ENCODE data around the gene TNPO3. TPM values are rescaled to one million over a fixed set of nuclear protein-coding genes. Genes with fewer than 3 reads are reported as not detected.
"Not testable (repeated sequence)": the region's sequence is repeated elsewhere in the genome, so short reads cannot be mapped to it uniquely, and the experiment has no call there.

Gene TNPO3
- total and polyA plus RNA-seq, 12 donors: 8.0 to 37.7 (median 29.6) TPM

GRCh38 chr7:128946936-128947830 lies 107.7 kb downstream of the TNPO3 start:
- ATAC-seq (peak in 2 of 8 donors; percentile 8 to 31), DNase-seq (no peak)
- Histone ChIP-seq H3K27ac (no peak overlapping the region), H3K9me3 (no peaks in the 10 kb centered on the region), H3K36me3 (peaks cover 0 to 62% (median 4%) of the 10 kb centered on the region in 9 donors), H3K27me3 (peaks cover 0 to 24% (median 0%) of the 10 kb centered on the region in 7 donors), H3K4me3 (no peak overlapping the region), H3K4me1 (peaks cover 0 to 23% (median 0%) of the 10 kb centered on the region in 9 donors)
- 80 to 83% methylated on average over 21 to 22 of the region's 22 CpGs for WGBS, 2 donors
- intact Hi-C loops (cut with DNase I): no loop called here
- TF ChIP-seq, protein P1, sequence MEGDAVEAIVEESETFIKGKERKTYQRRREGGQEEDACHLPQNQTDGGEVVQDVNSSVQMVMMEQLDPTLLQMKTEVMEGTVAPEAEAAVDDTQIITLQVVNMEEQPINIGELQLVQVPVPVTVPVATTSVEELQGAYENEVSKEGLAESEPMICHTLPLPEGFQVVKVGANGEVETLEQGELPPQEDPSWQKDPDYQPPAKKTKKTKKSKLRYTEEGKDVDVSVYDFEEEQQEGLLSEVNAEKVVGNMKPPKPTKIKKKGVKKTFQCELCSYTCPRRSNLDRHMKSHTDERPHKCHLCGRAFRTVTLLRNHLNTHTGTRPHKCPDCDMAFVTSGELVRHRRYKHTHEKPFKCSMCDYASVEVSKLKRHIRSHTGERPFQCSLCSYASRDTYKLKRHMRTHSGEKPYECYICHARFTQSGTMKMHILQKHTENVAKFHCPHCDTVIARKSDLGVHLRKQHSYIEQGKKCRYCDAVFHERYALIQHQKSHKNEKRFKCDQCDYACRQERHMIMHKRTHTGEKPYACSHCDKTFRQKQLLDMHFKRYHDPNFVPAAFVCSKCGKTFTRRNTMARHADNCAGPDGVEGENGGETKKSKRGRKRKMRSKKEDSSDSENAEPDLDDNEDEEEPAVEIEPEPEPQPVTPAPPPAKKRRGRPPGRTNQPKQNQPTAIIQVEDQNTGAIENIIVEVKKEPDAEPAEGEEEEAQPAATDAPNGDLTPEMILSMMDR (IDR thresholded peaks at IDR 0.05): peak in 2 of 9 donors; percentile 5 to 23

DNA sequence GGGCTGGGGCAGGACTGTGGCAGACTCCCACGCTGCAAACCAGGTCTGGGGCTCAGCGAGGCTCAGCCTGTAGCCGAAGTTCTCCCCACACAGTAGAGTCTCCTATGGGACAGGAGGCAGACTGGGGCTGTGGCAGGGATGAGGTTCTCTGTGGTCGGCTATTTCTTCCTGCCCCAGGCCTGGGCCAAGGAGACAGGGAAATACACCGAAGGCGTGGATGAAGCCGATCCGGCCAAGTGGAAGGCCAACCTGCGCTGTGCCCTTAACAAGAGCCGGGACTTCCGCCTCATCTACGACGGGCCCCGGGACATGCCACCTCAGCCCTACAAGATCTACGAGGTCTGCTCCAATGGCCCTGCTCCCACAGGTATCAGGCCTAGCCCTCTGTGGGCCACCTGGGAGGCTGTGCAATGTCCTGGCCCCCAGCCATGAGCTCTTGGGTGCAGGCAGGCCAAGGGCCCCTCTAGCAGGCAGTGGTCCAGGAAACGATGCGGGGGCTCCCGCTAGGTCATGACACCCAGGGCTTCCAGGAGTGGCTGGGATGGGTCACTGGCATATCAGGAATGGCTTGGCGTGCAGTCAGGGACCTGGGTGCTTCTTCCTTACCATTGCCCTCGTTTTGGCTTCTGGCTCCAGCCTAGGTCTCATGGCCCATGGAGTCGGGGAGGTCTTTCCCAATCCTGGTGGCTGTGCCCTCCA lies 109.1 kb downstream of the TNPO3 start:
- Histone ChIP-seq H3K27ac (no peak overlapping the region), H3K4me3 (no peak overlapping the region), H3K27me3 (peaks cover 0 to 36% (median 4%) of the 10 kb centered on the region in 7 donors), H3K9me3 (no peaks in the 10 kb centered on the region), H3K36me3 (peaks cover 0 to 50% (median 0%) of the 10 kb centered on the region in 9 donors), H3K4me1 (peaks cover 0 to 33% (median 0%) of the 10 kb centered on the region in 9 donors)
- WGBS, 2 donors: 87 to 88% methylated on average over 21 of the region's 21 CpGs
- intact Hi-C loops (cut with DNase I): no loop called here
- ATAC-seq (no peak), DNase-seq (no peak)
- TF ChIP-seq, protein P1 (IDR thresholded peaks at IDR 0.05): no peak

GRCh38 chr7:128944487-128945236 lies 110.2 kb downstream of the TNPO3 start:
- TF ChIP-seq, protein P1 (IDR thresholded peaks at IDR 0.05): no peak
- H3K36me3 ChIP-seq: peaks cover 0 to 43% (median 0%) of the 10 kb centered on the region in 9 donors
- peaks cover 0 to 46% (median 12%) of the 10 kb centered on the region in 7 donors for H3K27me3 ChIP-seq
- H3K9me3 ChIP-seq: no peaks in the 10 kb centered on the region
- no peak overlapping the region for H3K4me3 ChIP-seq
- intact Hi-C loops (cut with DNase I): no loop called here
- H3K27ac ChIP-seq: no peak overlapping the region
- WGBS, 2 donors: 73 to 74% methylated on average over 7 of the region's 7 CpGs
- ATAC-seq (no peak), DNase-seq (no peak)
- peaks cover 0 to 39% (median 0%) of the 10 kb centered on the region in 9 donors for H3K4me1 ChIP-seq

- intact Hi-C loops (cut with DNase I); DNase-seq; H3K4me3 ChIP-seq; H3K27ac ChIP-seq; ATAC-seq; H3K9me3 ChIP-seq: not testable (repeated sequence)
- H3K36me3 ChIP-seq: peaks cover 0 to 35% (median 0%) of the 10 kb centered on the region in 9 donors
- peaks cover 0 to 59% (median 26%) of the 10 kb centered on the region in 7 donors for H3K27me3 ChIP-seq
- 88 to 89% methylated on average over 2 of the region's 2 CpGs for WGBS, 2 donors
- peaks cover 0 to 42% (median 8%) of the 10 kb centered on the region in 9 donors for H3K4me1 ChIP-seq
Observed at GRCh38 chr7:128943251-128943650, 111.7 kb downstream of the TNPO3 start.
